HUDEP-2 (cell line): Measurements from ENCODE around the gene PKP3.

Experiments
- DNase-seq, 76 experiments: peaks; one replicate each; lab custom pipeline; 2025; ENCODE audit not compliant: unreplicated experiment in 76 of 76; lab: John Stamatoyannopoulos, UW

Gene PKP3

GRCh38 chr11:441043-441417 lies 47.0 kb downstream of the PKP3 start:
- DNase-seq = no peak

GRCh38 chr11:441418-442274 lies 47.6 kb downstream of the PKP3 start, which contains the start of gene ANO9:
Gene ANO9 (minus strand): TSS chr11:442011. CDS start chr11:441926, 85 bp downstream.
- peak in 1 of 76 experiments; percentile 5 for DNase-seq

GRCh38 chr11:442611-443081 lies 48.6 kb downstream of the PKP3 start:
- DNase-seq = no peak

GRCh38 chr11:443542-444199 lies 49.7 kb downstream of the PKP3 start:
- no peak for DNase-seq

- peak in 51 of 76 experiments; percentile 5 to 63 (median 36) for DNase-seq
Observed at GRCh38 chr11:444396-445144, 50.6 kb downstream of the PKP3 start.

GRCh38 chr11:445765-446588 lies 52.0 kb downstream of the PKP3 start:
- no peak for DNase-seq

GRCh38 chr11:446891-447290 lies 52.9 kb downstream of the PKP3 start:
- peak in 3 of 76 experiments; percentile 11 to 26 (median 22) for DNase-seq

GRCh38 chr11:447923-448731 lies 54.1 kb downstream of the PKP3 start:
- peak in 75 of 76 experiments; percentile 37 to 97 (median 87) for DNase-seq

- DNase-seq = peak in 73 of 76 experiments; percentile 42 to 95 (median 86)
Observed at GRCh38 chr11:449889-450808, 56.1 kb downstream of the PKP3 start, which contains the start of gene PTDSS2. Gene PTDSS2 (plus strand): TSS chr11:450279. CDS start chr11:450456, 177 bp downstream.

- DNase-seq = peak in 69 of 76 experiments; percentile 6 to 75 (median 47)
Observed at GRCh38 chr11:450809-451451, 56.9 kb downstream of the PKP3 start.

- DNase-seq = no peak
Observed at GRCh38 chr11:451738-452137, 57.7 kb downstream of the PKP3 start.

- no peak for DNase-seq
Observed at GRCh38 chr11:452203-452744, 58.3 kb downstream of the PKP3 start.

GRCh38 chr11:452916-453527 lies 59.0 kb downstream of the PKP3 start:
- DNase-seq = no peak

- peak in 1 of 76 experiments; percentile 9 for DNase-seq
Observed at GRCh38 chr11:453564-453963, 59.6 kb downstream of the PKP3 start.

- no peak for DNase-seq
Observed at GRCh38 chr11:454043-454442, 60.0 kb downstream of the PKP3 start.
